NCI-H2107 treated with DMSO at 0.1 percent for 48 hours (cell line): ENCODE results near the gene MAPK11.
A peak's percentile ranks its signal among the peaks of the same experiment; 100 is the strongest.

Experiments used
- DNase-seq: peaks from one replicate; lab custom pipeline; 2025; ENCODE audit not compliant: unreplicated experiment; lab: John Stamatoyannopoulos, UW

Gene MAPK11

DNA sequence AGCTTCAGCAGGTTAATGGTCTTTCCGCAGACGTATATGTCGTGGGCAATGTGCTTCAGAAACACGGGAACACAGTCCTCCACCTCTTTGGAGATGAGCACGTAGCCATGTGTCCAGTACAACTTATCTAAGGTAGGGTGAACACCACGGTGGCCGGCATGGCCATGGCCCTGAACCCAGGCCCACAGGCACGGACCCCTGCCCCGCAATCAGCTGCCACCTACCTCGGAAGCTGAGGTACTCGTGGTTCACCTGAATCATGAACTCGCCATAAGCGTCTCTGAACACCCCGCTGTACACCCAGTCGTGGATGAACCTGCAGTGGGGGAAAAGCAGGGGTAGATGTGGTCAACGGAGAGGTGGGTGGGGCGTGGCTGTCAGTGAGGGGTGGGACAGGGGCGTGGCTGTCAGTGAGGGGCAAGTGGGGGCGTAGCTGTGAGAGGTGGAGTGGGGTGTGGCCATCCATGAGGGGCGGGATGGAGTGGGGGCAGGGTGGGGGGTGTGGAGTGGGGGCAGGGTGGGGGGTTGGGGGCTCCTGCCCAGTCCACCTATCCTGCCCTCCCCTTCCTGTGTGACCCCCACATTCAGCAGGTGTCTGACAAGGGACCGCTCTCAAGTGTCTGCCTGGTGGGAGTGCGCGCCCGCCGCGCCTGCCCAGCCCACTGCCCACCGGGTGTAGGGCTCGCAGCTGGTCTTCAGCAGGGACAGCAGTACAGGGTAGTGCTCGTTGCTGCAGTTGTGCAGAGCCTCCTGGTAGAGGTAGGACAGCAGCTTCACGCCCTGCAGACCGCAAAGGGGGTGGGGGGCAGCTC lies 43.9 kb downstream of the MAPK11 start:
- no peak for DNase-seq

DNA sequence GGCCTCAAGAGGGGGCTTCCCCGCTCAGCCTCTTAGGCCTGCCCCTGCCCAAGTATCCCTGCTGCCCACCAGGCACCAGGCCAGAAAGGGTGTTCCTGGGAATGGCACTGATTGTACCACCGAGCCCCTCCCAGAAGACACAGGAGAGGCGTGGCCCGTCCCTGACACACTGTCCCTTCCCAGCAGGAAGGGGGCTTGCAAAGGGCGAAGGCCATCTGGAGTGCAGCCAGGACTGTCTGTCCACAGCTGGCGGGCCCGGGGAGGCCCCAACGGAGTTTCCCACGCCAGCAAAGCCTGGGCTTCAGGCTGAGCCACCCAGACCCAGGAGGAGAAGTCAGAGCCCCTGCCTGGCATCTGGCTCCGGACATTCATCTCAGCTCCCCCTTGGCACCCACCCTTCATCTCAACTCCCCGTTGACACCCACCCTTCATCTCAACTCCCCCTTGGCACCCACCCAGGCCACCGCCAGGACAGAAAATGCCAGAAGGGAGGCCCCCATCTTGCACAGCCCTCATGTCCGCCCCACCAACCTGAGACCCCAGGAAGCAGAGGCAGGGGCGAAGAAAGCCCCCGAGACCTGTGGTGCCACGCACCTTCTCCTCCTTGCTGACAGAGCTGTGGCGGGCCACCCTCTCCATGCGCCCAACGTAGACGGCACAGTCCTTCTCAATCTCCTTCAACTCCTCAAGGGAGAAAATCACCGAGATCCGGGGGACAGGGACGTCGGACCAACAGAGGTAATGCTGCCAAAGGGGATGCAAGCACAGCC lies 44.8 kb downstream of the MAPK11 start:
- no peak for DNase-seq

DNA sequence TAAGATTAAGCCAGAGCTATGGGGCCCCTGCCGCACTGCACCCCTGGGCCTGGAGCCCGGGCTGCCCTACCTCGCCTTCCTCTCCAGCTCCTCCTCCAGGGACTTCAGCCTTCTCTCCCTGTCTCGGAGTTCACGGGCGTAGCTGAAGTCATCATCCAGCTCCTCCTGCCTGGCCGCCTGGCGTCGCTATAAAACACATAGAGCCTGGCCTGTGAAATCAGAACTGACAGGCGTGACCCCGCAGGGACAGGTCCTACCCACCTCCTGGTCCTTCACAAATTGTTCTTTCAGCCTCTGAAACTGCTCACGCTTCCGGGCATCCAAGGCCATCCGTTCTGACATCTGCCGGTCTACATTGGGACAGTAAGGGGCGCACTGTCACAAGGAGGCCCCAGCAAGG lies 46.1 kb downstream of the MAPK11 start:
- no peak for DNase-seq

DNA sequence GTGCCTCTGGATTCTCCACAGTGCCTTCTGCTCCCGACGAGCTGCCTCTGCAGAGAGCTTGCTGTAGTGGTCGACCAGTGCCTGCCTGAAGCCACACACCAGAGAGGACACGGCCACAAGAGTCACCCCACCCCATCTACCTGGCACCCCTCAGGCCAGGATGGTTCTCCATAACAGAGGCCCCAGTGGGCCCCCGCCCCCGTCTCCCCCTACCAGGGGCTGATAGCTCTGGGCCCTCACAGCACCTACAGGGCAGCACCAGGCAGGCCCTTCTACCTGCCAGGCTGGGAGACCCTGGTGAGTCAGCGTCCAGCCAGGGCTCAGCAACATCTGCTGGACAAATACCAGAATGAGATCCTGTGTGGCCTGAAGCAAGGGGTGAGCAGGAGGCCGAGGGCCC lies 47.7 kb downstream of the MAPK11 start:
- no peak for DNase-seq

DNA sequence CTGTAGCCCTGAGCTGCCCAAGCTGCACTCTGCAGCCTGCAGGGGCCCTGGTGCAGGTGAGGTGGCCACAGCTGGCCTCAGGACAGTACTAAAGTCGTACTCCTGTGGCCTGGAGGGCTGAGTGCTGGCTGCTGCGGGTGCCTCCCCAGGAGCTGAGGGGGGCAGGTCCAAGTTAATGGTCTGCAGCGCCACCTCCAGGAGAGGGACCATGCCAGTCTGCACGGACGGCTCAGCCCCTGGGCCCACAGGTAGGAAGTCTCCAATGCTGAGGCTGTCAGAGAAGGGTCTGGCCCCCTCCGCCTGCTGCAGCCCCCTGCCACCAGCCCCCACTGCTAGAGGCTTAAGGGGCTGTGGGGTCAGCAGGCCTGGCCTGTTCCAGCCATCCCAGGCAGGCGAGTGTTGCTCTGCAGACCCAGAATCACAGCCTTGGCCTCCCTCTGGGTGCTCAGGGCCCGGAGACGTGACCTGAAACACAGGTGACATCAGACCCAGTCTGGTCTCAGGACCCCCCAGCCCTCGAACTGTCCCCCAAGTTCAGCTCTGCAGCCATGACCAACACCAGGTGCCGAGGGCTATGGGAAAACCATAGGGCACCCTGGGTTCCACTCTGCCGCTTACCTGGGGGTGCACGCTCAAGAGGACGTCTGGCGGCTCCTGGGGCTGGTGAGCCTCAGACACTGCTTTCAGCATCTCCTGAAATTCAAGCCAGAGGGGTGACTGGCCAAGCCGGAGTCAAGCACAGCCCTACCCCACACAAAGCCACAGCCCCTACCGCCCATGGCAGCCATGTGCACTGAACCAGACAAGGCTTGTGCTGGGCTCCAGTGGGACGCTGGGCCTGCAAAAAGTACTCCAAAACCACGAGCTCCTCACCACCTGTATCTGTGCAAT lies 48.5 kb downstream of the MAPK11 start:
- DNase-seq, result no peak

DNA sequence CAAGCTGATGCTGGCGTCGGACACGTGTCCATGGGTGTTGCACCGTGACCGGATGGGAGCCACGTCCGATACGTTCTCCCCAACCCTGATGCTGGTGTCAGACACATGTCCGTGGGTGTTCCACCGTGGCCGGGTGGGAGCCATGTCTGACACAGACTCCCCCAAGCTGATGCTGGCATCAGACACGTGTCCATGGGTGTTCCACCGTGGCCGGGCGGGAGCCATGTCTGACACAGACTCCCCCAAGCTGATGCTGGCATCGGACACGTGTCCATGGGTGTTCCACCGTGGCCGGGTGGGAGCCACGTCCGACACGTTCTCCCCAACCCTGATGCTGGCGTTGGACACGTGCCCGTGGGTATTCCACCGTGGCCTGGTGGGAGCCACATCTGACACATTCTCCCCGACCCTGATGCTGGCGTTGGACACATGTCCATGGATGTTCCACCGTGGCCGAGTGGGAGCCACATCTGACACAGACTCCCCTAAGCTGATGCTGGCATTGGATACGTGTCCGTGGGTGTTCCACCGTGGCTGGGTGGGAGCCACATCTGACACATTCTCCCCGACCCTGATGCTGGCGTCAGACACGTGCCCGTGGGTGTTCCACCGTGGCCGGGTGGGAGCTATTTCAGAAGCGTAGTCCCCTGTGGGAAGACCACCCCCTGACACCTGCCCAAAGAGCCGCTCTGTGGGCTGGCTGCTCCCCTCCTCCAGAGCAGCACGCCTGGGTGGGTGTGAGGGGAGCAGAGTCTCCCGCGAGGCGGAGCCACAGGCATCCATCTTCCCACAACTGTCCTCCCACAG lies 49.4 kb downstream of the MAPK11 start:
- DNase-seq, result no peak

DNA sequence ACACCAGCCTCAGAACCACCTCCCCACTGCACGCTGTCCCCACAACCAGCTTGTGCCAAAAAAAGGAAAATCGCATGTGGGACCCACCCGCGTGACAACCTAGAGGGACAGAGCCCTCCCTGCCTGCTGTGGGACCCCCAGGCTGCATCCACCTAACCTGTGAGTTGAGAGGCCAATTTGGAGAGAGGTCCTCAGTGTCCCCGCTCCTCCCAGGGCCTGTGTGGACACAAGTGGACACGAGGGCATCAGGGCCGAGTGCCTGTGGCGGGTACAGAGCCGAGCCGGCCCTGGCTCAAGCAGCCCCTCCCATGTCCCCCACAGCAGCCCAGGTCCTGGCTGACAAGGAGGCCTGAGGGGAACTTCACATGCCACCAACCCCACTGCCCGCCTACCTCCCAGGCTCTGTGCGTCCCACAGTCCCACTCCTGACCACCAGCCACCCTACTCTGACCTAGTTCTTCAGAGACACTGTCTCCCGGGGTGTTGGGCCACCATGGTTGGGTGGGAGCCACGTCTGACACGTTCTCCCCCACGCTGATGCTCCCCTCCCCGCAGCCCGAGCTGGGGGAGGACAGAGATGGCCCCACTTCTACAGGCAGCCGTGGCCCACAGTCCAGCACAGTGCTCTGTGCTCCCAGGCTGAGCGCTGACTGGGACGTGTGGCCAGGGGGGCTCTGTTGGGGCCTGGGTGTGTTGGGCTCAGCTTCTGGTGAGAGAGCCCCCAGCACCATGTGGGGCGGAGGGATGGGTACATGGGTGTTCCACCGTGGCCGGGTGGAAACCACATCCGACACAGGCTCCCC lies 50.2 kb downstream of the MAPK11 start:
- no peak for DNase-seq

DNA sequence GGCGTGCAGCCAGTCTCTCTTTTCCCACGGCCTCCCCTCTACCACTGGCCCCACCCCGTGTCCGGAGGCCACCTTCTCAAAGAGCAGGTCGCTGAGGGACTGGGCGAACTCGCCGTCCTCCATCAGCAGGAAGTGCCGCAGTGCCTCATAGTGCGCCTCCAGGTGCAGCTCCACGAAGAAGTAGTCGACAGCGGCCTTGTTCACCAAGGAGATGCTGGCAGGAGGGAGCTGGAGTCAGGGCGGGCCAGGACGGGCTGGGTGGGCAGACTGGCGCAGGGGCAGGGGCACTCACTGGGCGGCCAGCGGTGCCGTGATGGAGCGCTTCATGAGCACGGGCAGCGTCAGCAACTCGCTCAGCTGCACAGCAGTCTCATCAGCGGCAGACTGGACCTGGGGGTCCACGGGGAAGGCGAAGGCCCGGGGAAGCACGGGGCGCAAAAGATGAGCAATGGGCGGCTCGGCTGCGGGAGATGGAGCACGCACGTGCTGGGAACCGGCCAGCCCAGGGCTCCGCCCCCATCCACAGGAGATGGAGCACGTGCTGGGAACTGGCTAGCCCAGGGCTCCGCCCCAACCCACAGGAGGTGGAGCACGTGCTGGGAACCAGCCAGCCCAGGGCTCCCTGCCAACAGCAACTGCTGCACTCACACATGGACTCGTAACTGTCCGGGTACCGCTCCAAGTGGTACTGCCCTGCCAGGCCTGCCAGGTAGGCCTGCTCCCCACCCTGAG lies 51.0 kb downstream of the MAPK11 start:
- DNase-seq, result peak; percentile 36

DNA sequence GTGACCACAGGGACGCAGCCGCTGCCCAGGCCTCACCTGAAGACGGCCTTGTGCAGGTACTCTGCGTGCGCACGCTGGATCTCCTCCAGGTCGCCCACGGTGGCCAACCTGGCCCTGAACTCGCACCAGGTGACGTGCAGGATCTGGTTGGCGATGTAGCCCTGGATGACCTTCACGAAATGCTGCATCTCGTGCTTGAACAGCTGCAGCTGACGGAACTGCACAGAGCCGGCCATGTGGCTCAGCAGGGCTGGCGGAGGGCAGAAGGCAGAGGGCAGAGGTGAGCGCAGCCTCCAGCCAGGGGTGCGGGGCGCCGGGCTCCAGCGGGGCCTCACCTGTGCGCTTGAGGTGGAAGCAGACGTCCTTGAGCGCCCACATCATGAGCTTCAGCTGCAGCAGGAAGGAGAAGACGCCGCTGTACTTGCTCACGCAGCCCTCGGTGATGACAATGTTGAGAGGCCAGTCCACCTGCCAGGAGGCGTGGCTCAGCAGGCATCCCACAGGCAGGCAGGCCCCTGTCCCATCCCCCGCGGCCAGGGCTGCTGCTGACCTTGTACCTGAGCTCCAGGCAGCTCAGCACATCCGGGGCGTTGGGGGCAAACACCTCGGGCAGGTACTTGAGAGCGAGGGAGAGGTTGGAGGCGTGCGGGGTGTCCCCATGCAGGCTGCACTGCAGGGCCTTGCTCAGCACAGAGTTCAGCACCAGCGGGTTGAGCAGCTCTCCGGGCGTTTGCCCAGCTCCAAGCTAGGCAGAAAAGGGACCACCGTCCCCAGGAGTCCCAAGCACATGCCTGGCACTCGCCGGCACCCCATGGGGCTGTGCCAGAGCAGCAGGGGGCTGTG lies 51.8 kb downstream of the MAPK11 start:
- DNase-seq, result no peak

DNA sequence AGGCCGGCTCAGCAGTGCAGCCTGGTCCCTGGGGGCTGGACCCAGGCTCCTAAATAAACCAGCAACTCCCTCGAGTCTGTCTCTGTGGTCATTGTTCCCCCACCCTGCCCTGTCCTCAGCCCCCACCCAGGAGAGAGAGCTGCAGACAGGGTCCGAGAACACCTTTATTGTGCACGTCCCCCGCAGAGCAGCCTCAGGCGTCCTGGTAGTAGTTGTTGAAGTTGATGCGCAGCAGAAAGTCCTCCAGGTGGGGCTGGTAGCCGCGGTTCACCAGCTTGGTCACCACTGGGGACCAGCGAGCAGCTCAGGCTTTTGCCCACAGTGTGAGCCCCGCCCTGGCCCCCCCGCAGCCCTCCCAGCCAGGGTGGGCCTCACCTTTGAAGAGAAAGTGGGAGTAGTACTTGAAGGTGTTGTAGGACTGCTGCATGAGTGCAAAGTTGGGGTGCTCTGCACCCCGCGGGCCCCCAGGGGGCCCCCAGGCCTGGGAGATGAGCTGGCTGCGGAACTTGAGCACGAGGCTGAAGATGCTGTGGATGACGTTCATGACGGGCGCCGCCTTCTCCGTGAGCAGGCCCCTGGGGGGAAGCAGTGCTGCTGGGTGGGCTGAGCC lies 52.5 kb downstream of the MAPK11 start:
- no peak for DNase-seq

DNA sequence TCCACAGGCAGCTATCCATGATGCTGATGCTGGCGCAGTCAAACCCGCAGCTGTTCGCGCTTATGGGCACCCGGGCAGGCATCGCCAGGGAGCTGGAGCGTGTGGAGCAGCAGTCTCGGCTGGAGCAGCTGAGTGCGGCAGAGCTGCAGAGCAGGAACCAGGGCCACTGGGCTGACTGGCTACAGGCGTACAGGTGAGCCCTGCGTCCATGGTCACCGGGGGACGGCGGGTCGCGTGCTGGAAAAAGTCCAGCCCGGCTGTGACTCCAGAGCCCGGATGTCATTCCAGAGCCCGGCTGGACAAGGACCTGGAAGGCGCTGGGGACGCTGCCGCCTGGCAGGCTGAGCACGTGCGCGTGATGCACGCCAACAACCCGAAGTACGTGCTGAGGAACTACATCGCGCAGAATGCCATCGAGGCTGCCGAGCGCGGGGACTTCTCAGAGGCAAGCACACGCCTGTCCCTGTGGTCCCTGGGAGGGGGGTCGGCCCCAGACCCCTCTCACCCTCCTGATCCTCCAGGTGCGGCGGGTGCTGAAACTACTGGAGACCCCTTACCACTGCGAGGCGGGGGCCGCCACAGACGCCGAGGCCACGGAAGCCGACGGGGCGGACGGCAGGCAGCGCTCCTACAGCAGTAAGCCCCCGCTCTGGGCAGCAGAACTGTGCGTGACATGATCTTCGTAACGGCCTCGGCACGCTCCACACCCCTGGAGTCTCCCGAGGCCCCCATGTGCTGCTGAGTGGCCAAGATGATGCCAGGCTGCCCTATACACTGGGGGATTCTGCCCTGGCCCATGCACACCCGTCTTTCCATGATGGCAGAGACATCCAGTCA lies 53.3 kb downstream of the MAPK11 start:
- no peak for DNase-seq

DNA sequence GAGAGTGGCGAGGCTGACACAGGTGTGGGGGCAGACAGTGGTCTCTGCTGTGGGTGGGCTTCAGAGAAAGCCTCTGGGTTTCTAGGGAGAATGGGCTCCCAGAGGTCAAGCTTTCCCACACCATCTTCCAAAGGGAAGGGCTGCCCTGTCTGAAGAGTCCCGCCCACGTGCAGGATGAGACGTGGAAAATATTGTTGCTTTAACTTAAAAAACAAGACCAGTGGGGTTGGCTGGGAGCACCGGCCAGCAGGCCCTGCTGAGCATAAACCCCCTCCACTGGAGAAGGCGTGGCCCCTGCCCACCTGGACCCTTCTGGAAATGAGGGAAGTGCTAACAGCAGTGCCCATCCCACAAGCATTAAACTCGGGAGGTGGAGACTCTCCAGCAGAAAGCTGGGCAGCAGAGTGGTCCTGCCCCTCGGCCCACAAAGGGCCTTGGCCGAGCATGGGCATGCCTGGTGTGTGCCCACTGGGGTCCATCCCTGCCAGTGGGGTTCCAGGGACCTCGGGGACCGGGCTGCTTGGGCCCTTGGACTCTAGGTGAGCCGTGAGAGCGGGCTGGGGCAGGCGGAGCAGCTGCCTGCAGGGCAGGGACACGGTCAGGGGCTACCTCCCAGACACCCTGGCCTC lies 54.0 kb downstream of the MAPK11 start:
- no peak for DNase-seq

DNA sequence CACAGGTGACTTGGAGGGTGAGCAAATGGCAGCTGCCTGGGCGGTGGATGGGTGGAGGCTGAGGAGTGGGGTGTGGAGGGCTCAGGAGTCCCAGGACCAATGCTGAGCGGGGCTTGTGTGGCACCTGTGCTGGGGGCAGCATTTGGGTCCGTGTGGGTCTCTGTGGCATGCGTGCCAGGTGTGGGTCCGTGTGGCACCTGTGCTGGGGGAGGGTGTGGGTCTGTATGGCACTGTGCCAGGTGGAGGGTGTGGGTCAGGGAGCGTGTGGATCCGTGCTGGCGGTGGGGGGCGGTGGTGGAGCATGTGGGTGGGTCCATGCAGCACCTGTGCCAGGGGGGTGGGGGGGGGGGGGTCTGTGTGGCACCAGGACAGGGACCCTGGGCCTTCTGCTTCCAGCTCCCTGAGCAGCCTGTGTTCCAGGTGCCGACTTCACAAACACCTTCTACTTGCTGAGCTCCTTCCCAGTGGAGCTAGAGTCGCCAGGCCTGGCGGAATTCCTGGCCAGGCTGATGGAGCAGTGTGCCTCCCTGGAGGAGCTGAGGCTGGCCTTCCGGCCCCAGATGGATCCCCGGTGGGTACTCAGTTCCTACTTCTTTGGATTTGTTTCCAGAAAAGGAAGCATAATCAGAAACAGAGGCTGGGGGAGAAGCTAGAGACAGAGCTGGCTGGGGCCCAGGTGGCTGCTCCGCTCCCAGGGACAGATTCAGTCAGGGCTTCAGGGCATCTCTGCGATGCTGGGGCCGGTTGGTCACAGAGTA lies 54.7 kb downstream of the MAPK11 start:
- no peak for DNase-seq
